Ecto neural progenitor cell (in vitro differentiated cells): ENCODE data around the gene TGFBRAP1.
"Not testable (repeated sequence)": the region's sequence is repeated elsewhere in the genome, so short reads cannot be mapped to it uniquely, and the experiment has no call there.

Experiments used
- DNase-seq: peaks from one replicate; pipeline ENCODE4 v3.0.0-alpha.2; 2018; ENCODE audit warnings: low spot score

TGFBRAP1 gene

DNA sequence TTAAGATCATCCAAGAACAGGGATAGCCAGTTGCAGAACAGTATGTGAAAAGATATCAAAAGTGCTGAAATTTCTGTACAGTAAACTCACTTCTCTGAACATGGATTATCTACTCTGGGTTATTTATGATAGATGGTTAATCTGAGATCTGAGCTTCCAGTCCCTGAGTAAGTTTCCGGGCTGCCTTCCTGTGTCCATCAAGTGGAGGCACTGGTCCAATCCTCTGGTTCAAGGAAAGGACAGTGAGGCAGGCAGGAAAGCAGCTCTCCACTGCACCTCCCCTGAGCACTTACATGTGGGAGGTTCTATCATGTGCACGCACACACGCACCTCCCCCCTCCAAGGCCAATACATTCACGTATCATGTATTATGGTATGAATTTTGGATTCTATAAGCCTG, 55.5 kb downstream of the TGFBRAP1 start:
- no peak for DNase-seq

DNA sequence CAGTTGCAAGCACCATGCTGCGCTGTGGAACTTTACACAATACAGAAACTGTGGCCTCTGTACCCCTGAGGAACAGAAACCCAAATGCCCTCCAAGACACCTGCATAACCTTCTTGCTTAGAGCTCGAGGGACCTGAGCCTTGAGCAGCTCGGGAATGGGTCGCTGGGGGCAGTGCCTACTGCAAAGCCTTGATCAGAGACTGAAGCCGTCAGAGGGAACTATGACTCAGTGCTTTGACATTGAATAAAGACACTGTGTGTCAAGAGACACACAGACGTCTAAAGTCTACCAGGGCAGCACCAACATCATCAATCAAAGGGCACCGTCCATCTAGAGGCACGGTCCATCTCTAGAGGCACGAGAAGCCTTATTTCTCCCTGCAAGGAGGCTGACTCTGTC, 57.4 kb downstream of the TGFBRAP1 start:
- no peak for DNase-seq

GRCh38 chr2:105271393-105272045, 58.0 kb downstream of the TGFBRAP1 start:
- DNase-seq = no peak

DNA sequence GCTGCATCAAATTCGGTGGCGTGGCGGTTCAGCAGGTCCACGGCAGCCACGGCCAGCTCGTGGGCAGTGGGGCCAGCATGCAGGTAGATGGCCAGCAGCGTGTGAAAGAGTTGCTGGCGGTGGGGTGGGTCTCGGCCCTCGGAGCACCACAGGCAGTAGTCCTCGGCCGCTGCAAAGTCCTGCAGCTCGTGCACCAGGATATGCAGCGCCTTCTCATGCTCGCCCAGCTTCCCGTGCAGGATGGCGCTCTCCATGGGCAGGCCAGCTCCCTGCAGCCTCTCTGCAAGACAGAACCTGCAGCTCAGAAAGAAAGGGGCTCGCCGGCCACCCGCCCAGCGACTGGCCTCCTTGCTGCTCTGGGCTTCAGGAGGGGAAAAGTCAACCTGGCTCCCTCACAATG, 60.1 kb downstream of the TGFBRAP1 start:
- DNase-seq = no peak

DNA sequence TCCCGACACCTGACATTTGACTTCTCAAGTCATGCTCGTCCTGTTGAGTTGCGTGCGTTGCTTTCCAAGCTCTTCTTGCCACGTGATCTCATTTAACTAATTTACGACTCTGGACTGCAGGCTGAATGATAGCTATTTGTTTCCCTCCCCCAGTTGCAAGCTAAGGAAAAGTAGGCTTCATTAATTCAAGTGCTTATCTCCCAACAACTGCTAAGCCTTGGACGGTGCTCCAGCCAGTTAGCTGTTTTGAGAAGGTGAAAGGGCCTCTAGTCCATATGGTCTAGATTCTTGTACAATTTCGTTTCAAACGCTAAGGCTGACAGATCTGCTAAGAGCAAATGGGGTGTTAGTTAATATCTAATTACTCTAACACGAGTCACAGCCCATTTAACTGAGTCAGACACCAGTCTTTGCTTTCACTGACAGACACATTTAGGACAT, 66.9 kb downstream of the TGFBRAP1 start:
- no peak for DNase-seq

GRCh38 chr2:105261061-105261460, 68.5 kb downstream of the TGFBRAP1 start:
- no peak for DNase-seq

DNA sequence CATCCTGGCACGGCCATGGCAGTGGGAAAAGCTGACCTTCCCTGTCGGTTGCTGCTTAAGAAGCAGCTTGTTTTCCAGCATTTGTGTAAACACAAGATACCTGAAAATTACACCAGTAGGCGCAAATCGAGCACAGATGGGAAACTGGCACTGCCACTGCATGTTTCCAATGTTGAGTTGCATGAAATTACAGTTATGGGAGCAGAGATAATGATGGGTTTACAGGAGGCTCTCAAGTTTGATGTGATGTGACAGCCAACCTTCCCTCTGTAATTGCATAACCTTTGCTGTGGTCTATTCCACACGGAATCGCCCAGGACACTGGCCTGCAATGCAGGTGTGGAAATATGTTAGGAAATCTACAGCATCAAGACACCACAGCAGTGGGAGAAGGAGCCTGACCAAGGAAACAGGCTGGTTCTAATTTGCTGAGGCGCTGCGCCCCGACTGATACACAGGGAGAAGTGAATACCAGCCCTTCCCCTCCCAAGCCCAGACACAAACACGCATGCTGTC, 70.6 kb downstream of the TGFBRAP1 start:
- DNase-seq = no peak

DNA sequence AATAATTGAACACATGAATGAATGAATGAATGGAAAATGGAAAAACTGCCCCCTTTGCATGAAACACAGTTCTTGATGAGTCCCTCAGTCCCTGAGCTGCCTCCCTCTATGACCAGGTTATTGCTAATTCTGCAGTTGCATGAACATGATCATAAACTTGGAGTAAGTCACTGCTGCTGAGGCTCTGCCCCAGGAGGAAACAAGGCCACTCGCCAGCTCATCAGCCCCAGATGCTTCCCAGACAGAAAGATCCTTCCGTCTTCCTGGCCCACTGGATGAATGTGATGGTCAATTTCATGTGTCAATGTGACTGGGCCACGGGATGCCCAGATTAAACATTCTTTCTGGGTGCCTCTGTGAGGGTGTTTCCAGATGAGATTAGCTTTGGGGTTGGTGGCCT, 71.6 kb downstream of the TGFBRAP1 start:
- no peak for DNase-seq

- DNase-seq = no peak
These were observed 73.0 kb downstream of the TGFBRAP1 start for GRCh38 chr2:105256431-105257047.

DNA sequence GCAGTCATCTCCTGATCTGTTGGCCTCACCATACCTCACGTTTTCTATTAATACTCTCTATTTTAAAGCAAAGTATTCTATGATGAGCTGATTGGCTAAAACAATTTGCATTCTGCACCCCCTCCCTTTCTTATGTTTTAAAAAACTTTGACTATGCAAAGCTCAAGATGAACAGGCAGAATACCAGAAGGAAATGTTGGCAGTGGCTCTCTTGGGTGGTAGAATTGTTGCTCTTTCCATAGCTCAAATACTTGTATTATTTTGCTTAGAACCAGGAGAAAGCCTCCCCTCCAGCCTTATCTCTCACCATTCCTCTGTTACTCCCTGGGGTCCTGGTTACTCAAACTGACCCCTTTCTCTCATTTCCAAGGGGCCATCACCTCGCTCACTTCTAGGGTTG, 73.6 kb downstream of the TGFBRAP1 start:
- no peak for DNase-seq

DNA sequence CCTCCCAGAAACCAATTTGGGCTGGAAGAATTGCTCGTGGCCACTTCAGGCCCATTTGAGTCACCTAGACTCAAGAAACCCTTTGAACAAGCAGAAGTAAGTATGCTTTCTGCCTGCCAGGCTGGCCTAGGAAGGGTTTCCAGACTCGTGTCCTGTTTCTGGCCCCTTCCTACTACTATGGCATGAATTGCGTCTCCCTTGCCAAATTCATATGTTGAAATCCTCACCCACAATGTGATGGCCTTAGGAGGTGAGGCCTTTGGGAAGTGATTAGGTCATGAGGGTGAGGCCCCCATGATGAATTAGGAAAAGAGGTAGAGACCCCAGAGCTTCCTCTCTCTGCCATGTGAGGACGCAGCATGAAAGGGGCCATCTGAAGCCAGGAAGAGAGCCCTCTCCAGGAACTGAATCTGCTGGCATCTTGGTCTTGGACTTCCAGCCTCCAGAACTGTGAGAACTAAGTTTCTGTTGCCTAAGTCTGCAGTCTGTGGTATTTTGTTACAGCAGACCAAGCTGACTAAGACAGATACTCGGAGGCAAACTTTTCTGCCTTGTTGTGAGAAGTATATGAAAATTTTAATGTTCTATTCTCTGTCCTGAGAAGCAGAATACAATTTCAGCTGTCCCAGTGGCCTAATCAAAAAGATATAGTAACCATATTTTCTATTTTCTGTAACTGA, 74.9 kb downstream of the TGFBRAP1 start:
- no peak for DNase-seq

DNA sequence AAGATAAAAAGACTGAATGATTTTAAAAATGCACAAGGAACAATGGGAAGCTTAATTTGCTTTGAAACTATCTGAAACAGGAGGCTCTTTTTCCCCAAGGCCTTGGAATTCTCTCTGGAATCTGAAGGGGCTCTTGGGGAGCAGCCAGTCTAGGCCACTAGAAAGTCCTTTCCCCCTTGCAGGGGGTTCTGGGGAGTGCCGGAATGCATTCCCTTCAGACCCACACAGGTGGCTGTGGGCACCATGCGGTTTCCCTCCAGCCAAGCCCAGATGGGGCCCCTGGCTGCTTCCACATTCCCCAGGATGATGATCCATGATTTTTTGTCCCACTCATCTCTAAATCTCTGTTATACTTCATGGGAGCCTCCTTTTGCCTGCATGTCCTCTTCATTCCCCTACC, 77.3 kb downstream of the TGFBRAP1 start:
- DNase-seq = no peak

- not testable (repeated sequence) for DNase-seq
These were observed 78.4 kb downstream of the TGFBRAP1 start for GRCh38 chr2:105251016-105251648.

GRCh38 chr2:105249891-105250290, 79.6 kb downstream of the TGFBRAP1 start:
- no peak for DNase-seq

GRCh38 chr2:105249181-105249580, 80.4 kb downstream of the TGFBRAP1 start:
- DNase-seq = no peak

GRCh38 chr2:105248316-105249070, 81.0 kb downstream of the TGFBRAP1 start:
- DNase-seq = no peak

GRCh38 chr2:105244451-105244850, 85.1 kb downstream of the TGFBRAP1 start:
- no peak for DNase-seq

- DNase-seq = no peak
These were observed 85.6 kb downstream of the TGFBRAP1 start for GRCh38 chr2:105243961-105244360.

- DNase-seq = no peak
These were observed 87.1 kb downstream of the TGFBRAP1 start for GRCh38 chr2:105242286-105242993.

DNA sequence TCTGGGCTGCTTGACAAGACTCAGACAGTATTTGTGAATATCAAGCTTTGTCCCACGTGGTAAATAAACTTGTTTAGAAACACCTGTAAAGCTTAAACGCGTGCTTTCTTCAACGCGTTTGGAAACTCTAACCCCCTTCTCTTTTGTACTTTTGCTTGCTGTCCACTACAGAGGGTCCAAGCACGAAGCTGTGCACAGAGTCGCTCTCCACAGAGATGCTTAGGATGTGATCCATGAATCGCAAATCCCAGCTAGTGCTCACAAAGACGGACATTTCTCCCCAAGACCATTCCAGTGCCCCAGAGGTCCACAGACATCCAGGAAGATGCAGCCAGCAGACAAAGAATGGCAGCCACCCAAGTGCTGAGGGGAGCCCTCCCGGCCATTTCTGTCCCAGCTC, 88.1 kb downstream of the TGFBRAP1 start, which contains the start of gene GPR45:
GPR45 (plus strand) TSS at position 301 of the 400 bp plus-strand sequence. CDS start 116 bp downstream, outside the sequence.
- DNase-seq = no peak

DNA sequence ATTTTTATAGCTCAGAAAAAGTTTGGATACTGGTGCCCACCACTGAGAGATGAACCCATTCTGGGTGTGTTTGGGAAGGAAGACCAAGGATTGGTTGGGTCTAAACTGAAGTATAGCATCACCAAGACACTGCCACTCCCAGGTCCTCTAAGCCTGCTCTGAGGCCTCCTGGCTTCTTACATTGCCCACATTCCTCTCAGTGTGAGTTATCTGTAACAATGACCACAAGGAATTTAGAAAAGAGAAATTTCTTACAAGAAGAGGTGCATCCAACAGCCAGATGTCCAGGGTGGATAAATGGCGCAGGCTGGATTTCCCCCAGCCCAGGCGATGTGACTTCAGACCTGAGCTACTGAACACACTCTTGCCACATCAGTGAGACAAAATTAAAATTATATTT, 89.6 kb downstream of the TGFBRAP1 start:
- no peak for DNase-seq
